HG02885 (cell line): ENCODE measurements around the gene SMOC1.

Experiments
- ATAC-seq: cut with Tn5 transposase; IDR thresholded peaks from one replicate; pipeline ENCODE4 v1.9.1; 2021; ENCODE audit warnings: mild to moderate bottlenecking; ENCODE audit not compliant: unreplicated experiment, poor library complexity

Gene SMOC1

DNA sequence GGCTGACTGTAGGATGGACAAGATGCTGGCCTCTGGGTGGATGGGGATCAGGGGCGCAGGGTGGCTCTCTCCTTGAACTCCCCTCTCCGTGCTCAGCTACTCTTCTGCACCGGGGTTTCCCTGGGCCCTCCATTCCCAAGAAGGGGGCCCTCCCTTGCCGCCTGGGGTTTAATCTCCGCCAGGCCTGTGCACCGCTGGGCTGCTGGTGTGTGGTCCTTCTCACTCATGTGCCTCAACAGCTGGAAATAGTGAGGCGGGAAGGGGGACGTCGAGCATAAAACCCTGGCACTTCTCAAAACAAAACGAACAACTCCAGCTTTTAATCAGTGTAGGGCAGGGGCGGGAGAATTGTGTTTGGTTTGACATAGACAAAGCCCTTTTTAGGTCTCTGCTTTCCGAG is 19.0 kb upstream of the SMOC1 start:
- ATAC-seq: no peak

DNA sequence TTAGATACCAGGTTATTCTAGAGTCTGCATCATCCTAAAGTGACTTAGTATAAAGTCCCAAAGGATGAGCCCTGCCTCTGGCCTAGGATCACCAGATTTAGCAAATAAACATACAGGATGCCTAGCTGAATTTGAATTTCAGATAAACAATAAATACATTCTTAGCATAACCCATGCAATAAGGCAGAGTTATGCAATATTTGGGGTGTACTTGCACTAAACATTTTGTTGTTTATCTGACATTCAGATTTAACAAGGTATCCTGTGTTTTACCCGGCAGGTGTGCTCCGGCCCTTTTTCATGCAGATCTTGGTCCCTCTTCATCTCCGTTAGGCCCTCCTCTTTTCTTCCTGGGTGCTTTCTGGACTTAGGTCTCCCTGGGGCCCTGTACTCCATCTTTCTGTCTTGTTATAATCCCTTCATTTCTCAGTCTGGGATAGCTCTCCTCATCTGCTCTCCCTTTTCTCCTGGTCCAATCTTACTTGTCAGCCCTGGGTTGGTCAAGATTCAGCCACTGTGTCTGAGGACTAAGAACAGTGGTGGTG is 18.1 kb upstream of the SMOC1 start:
- ATAC-seq: no peak

DNA sequence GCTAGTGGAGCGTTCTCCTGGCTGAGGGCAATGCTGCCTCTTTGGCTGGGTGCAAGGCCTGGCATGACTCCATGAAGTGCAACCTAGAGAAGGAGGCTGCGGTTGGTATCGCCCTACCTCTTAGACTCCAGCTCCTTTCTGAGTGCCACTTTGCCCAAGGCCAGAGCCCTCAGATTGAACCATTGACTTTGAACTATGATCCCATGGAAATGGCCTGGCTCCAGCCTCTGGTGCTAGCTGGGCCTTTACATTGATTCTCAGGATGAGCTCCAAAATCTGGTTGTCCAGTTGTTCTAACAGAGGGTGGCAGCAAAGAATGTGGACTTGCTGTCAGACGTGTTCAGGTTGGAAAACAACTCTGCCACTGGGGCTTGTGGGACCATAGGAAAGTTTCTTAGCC is 16.1 kb upstream of the SMOC1 start:
- no peak for ATAC-seq

GRCh38 chr14:69865701-69866365 is 13.4 kb upstream of the SMOC1 start:
- ATAC-seq: no peak

- no peak for ATAC-seq
These were observed 10.8 kb upstream of the SMOC1 start for GRCh38 chr14:69868363-69868963.

DNA sequence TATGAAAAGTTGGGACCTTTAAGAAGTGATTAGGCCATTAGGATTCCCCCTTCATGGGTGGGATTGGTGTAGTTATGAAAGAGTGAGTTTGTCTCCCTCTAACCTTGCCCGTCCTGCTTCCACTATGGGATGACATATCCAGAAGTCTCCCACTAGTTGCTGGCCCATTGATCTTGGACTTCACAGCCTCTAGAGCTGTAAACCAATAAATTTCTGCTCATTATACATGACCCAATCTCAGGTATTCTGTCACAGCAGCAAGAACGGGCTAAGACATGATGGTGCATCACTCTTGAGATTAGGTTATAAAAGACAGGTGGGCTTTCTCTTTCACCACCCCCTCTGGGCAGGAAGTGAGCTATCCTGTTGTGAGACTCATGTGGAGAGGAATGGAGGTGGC is 8.6 kb upstream of the SMOC1 start:
- ATAC-seq: no peak

GRCh38 chr14:69873877-69874780 is 5.1 kb upstream of the SMOC1 start:
- no peak for ATAC-seq

DNA sequence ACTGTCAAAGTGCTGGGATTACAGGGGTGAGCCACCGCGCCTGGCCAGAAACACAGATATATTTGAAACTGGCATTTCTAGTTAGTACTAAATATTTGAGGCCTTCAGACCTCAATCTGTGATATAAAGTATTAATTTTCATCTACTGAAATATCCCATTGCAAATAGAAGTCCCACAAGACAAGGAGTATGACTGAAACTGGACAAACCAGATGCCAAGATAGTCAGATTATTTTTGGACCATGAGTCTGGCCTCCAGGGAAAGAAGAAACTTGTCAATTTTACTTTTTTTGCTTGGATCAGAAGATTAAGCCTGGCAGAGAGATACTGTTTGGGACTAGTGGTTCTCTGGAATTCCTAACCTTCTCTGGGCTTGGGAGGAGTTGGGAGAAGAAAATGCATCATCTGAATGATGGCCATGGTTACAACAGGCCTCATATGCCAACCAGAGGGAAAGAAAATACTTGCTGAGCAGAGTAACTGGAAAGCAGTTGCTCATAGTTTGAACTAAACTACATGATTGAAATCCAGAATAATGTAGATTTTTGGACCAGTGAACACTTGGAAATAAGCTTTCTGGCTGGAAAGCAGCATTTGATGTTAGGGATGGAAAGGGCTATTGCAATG is 2.9 kb upstream of the SMOC1 start:
- ATAC-seq: no peak

DNA sequence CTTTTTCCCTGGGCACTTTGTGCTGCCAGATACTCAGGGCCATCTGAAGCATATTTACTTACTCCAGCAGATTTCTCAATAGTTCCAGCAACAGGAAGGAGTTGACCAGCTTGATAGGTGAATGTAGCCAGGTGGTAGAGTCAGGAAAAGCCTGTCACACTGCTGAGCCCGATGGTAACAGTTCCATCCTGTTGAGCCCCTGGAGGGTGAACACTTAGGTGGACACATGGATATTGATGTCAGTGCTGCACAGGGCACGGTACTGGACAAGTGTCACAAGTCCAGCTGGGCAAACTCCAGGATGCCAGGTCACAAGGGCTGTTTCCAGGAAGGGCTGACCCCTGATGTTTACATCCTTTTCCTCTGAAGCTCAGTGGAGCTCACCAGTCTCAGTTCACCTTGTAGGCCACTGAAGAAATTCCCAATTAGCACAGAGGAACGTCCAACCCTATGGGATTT is 2.3 kb upstream of the SMOC1 start:
- no peak for ATAC-seq

- no peak for ATAC-seq
These were observed 1.7 kb upstream of the SMOC1 start for GRCh38 chr14:69877492-69877891.

DNA sequence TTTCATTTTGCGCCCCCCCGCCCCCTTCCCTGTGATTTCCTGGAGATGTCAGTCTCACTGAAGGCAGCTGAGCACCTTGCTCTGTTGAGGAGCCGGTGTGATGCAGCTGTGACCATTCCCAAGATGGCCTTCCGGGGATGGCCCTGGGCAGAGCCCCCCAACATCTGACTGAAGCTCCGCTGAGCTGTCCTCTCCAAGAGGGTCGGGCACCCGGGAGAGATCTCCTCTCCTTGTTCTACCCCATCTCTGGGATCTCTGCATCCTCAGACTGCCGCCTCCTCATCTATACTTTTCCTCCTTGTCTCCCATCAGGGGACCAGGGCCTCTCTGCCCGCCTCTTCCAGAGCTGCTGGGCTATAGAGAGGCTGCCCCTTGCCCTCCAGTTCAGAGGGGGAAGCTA is 965 bp upstream of the SMOC1 start:
- no peak for ATAC-seq

DNA sequence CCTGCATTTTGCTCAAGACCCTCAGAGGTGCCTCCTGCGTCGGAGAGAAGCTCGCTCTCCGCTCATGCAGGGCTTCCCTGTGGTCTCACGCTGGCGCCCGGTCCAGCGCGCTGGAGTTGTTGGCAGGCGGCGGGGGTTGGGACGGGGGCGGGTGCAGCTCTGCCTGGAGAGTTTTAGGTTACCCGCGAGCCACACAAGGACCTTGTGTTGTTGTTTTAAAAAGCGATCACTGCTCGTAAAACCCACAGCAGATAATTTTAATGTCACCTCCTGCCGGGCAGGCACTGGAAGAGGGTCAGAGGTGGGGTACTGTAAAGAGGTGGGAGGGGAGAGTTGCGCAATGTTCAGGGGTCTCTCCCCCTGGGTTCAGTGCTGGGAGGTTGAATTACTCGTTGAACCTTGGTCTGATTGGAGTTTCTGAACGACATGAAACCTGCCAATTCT is 850 bp downstream of the SMOC1 start:
- ATAC-seq: no peak

- ATAC-seq: no peak
These were observed 1.7 kb downstream of the SMOC1 start for GRCh38 chr14:69880893-69881292.

GRCh38 chr14:69882116-69882864 is 3.1 kb downstream of the SMOC1 start:
- no peak for ATAC-seq

DNA sequence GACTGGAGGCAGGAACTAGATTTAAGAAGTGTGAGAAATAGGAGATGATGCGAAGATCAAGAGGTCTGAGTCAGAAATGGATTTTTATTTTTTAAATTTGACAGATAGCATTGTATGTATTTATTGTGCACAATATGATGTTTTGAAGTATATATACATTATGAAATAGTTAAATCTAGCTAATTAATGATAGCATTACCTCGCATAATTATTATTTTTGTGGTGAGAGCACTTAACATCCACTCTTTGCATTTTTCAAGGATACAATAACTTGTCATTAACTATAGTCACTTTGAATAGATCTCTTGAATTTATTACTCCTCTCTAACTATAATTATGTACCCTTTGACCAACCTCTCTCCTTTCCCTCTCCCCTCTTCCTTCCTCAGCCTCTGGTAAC is 3.7 kb downstream of the SMOC1 start:
- ATAC-seq: no peak

DNA sequence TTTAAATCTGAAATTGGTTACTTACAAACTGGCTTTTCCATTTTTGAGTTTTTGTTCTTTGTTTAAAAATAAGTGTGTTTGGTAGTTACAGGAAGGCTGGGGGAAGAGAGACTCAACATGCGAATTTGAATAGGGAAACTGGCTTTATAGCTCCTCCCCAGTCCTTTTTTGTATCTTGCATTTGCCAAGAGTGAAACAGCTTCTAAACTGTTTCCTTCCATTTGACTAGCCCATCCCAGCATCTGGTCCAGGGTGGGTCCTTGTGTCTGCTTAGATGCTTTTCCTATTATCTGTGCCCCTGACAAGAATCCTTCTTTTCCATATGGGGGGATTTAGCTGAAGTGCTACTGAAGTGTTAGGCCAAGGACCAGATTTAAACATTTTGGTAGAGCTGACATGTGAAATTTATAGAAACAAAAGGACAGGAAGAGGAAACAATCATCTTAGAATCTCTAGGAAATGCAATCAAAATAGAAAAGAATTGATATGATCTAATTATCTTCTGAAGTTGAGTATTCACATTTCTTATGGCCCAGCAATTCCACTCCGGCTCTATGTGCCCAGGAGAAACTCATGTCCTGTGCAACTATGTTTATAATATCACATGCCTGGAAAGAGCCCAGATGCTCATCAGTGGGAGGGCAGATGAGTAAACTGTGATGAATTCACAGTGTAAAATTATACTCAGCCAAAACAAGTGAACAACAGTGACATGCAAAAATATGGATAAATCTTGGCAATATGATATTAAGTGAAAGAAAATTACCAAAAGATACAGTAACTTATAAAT is 7.4 kb downstream of the SMOC1 start:
- no peak for ATAC-seq

- no peak for ATAC-seq
These were observed 8.8 kb downstream of the SMOC1 start for GRCh38 chr14:69887740-69888657.

- no peak for ATAC-seq
These were observed 12.2 kb downstream of the SMOC1 start for GRCh38 chr14:69891422-69891821.
